DOHH2 (cell line): ENCODE data around the gene SDC4.

Experiments used
- H3F3A ChIP-seq: fragments of 200-600 bp; sonication (generic), shearing (Covaris generic); 2 replicates; pipeline ENCODE4 v1.6.0; 2016; ENCODE audit warnings: antibody characterized with exemption, mild to moderate bottlenecking; ENCODE audit not compliant: control insufficient read depth, insufficient read depth
- H3K27ac ChIP-seq: fragments of 200-600 bp; sonication (generic); 2 replicates; pipeline ENCODE4 v1.5.1; 2014; ENCODE audit warnings: low read depth, mild to moderate bottlenecking, low read length, moderate library complexity
- H3K27me3 ChIP-seq: fragments of 200-600 bp; sonication (generic); 2 replicates; pipeline ENCODE4 v1.6.1; 2014; ENCODE audit warnings: mild to moderate bottlenecking, low read length, mixed read lengths; ENCODE audit not compliant: control insufficient read depth
- H3K36me3 ChIP-seq: fragments of 200-600 bp; sonication (generic); 2 replicates; pipeline ENCODE4 v1.6.1; 2014; ENCODE audit warnings: mild to moderate bottlenecking, low read length, moderate library complexity, mixed read lengths; ENCODE audit not compliant: control insufficient read depth
- H3K4me1 ChIP-seq: fragments of 200-600 bp; sonication (generic); 2 replicates; pipeline ENCODE4 v1.6.1; 2014; ENCODE audit warnings: mild to moderate bottlenecking, low read length, mixed read lengths; ENCODE audit not compliant: control insufficient read depth
- H3K4me2 ChIP-seq: fragments of 200-600 bp; sonication (generic); 2 replicates; pipeline ENCODE4 v1.6.0; 2014; ENCODE audit warnings: mild to moderate bottlenecking, low read length, moderate library complexity
- H3K4me3 ChIP-seq: fragments of 200-600 bp; sonication (generic); 2 replicates; pipeline ENCODE4 v1.5.1; 2014; ENCODE audit warnings: mild to moderate bottlenecking, low read length, mixed read lengths
- H3K79me2 ChIP-seq: fragments of 200-600 bp; sonication (generic); 2 replicates; pipeline ENCODE4 v1.6.1; 2014; ENCODE audit warnings: mild to moderate bottlenecking, low read length, mixed read lengths; ENCODE audit not compliant: control insufficient read depth
- H3K9me2 ChIP-seq: fragments of 200-600 bp; sonication (generic); replicated peaks from 2 replicates; pipeline ENCODE4 v1.6.1; 2014; ENCODE audit warnings: mild to moderate bottlenecking, low read length, mixed read lengths; ENCODE audit not compliant: control insufficient read depth
- H3K9me3 ChIP-seq: fragments of 200-600 bp; sonication (generic); 2 replicates; pipeline ENCODE4 v1.6.1; 2014; ENCODE audit warnings: antibody characterized with exemption, low read length, mixed read lengths; ENCODE audit not compliant: control insufficient read depth, insufficient read depth
- H4K20me1 ChIP-seq: fragments of 200-600 bp; sonication (generic); 2 replicates; pipeline ENCODE4 v1.6.0; 2014; ENCODE audit warnings: low read depth, mild to moderate bottlenecking, antibody characterized with exemption, low read length, moderate library complexity; ENCODE audit not compliant: control insufficient read depth, insufficient read depth
- EZH2phosphoT487 ChIP-seq: fragments of 200-600 bp; sonication (generic); IDR thresholded peaks from 2 replicates; pipeline ENCODE4 v1.6.1; 2017; ENCODE audit warnings: borderline replicate concordance, mild to moderate bottlenecking, antibody characterized with exemption, low read length, moderate library complexity, mixed read lengths
- TF ChIP-seq, protein P1 (sequence below): fragments of 200-600 bp; sonication (generic); IDR thresholded peaks from one replicate; pipeline ENCODE4 v1.5.1; 2014; ENCODE audit warnings: antibody characterized with exemption, mild to moderate bottlenecking, low read depth, low read length; ENCODE audit not compliant: poor library complexity, severe bottlenecking

SDC4 gene

DNA sequence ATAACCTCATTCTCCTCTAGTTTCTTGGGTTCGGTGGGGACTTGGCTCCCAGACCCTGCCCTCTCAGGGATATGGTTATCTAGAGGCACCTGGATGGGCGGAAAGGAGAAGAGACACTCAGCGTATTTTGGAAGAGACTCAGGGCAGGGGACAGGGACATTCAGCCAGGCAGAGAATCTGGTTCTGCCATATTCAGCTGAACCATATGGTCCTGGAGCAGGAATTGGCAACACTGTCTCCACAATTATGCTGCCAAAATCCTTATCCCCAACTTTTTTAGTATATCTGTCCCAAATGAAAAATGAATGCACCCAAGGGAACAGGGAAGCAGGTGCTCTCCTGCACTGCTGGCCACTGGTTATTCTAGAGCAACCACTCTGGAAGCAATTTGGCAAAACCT is 17.7 kb downstream of the SDC4 start:
- Histone ChIP-seq H3F3A (no peaks in the 10 kb centered on the region), H3K4me1 (peaks cover 10% of the 10 kb centered on the region), H3K27ac (no peak overlapping the region), H3K9me3 (no peaks in the 10 kb centered on the region), H3K27me3 (no peaks in the 10 kb centered on the region), H4K20me1 (no peaks in the 10 kb centered on the region), H3K79me2 (no peaks in the 10 kb centered on the region), H3K4me3 (no peak overlapping the region), H3K9me2 (no peaks in the 10 kb centered on the region), H3K4me2 (no peak overlapping the region), H3K36me3 (no peaks in the 10 kb centered on the region)
- TF ChIP-seq EZH2phosphoT487, result no peak
- TF ChIP-seq, protein P1, sequence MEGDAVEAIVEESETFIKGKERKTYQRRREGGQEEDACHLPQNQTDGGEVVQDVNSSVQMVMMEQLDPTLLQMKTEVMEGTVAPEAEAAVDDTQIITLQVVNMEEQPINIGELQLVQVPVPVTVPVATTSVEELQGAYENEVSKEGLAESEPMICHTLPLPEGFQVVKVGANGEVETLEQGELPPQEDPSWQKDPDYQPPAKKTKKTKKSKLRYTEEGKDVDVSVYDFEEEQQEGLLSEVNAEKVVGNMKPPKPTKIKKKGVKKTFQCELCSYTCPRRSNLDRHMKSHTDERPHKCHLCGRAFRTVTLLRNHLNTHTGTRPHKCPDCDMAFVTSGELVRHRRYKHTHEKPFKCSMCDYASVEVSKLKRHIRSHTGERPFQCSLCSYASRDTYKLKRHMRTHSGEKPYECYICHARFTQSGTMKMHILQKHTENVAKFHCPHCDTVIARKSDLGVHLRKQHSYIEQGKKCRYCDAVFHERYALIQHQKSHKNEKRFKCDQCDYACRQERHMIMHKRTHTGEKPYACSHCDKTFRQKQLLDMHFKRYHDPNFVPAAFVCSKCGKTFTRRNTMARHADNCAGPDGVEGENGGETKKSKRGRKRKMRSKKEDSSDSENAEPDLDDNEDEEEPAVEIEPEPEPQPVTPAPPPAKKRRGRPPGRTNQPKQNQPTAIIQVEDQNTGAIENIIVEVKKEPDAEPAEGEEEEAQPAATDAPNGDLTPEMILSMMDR, result no peak

DNA sequence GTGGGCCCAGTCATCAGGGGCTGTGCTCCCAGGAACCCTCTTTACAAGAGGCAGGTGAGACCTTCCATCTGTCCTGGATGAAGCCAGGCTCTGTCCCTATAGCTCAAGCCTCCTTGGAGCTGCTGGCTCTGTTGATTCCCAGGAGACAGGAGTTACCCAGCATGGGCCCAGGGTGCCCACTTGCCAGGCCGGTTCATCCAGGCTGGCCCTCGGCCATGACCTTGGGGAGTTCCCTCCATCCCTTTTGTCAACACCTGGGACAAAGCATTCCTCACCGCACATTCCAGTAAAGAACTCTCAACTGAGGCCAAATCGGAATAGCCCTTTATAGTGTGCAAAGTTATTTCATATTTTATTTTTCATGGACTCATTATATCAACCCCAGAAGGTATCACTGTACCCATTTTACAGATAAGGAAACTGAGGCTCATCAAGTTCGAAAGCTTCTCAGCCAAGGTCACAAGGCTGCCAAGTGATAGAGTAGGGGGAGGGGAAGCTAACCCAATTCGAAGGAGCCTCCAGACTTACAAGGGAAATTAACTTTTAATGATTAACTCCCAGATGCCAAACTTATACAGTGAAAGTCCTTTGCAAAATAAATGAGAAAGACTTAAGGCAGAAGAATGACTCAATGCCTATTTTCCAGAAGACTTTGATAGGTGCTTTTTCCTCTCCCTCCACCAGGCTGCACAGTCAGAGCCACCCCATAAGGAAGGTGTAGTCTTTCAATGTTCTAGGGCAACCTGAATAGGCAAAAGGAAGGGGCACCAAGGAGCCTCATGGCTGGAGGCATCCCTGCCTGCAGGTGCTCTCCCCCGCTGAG is 18.5 kb downstream of the SDC4 start:
- Histone ChIP-seq H3K9me3 (no peaks in the 10 kb centered on the region), H3F3A (no peaks in the 10 kb centered on the region), H3K4me2 (peak overlapping the region; percentile 5; the same call in 1 of the 2 replicates), H4K20me1 (no peaks in the 10 kb centered on the region), H3K4me1 (peaks cover 10% of the 10 kb centered on the region), H3K27me3 (no peaks in the 10 kb centered on the region), H3K79me2 (no peaks in the 10 kb centered on the region), H3K4me3 (no peak overlapping the region), H3K27ac (no peak overlapping the region), H3K9me2 (no peaks in the 10 kb centered on the region), H3K36me3 (no peaks in the 10 kb centered on the region)
- no peak for TF ChIP-seq EZH2phosphoT487
- TF ChIP-seq, protein P1, result no peak

GRCh38 chr20:45328451-45328850 is 19.8 kb downstream of the SDC4 start:
- no peak overlapping the region for H3K27ac ChIP-seq
- no peak overlapping the region for H3K4me3 ChIP-seq
- no peak overlapping the region for H3K4me2 ChIP-seq
- no peak for TF ChIP-seq EZH2phosphoT487
- TF ChIP-seq, protein P1, result no peak
- no peaks in the 10 kb centered on the region for H3F3A ChIP-seq
- H3K9me3 ChIP-seq, result no peaks in the 10 kb centered on the region
- H3K9me2 ChIP-seq, result no peaks in the 10 kb centered on the region
- peaks cover 10% of the 10 kb centered on the region for H3K4me1 ChIP-seq
- H3K27me3 ChIP-seq, result no peaks in the 10 kb centered on the region
- H3K79me2 ChIP-seq, result no peaks in the 10 kb centered on the region
- no peaks in the 10 kb centered on the region for H4K20me1 ChIP-seq
- H3K36me3 ChIP-seq, result no peaks in the 10 kb centered on the region
